Measurements from ENCODE around the gene FGF2.
"Not testable (repeated sequence)": the region's sequence is repeated elsewhere in the genome, so short reads cannot be mapped to it uniquely, and the experiment has no call there.

FGF2 gene

DNA sequence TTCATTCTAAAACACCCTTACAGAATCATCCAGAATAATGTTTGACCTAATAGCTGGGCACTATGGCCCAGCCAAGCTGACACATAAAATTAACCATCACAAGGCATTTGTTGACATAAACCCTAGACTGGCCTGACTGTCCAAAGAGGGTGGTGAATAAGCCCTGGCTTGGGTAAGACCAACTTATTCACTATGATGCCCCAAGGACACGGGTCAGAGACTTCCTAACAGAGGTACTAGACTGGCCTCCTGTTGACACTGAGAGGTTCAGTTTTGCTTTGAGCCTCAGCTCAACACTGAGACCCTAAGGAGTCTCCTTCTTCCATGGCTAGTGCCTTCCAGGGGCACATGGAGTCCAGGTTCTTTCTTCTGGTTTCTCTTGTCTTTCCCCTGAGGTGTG is 21.3 kb downstream of the FGF2 start:
- no peak for DNase-seq

DNA sequence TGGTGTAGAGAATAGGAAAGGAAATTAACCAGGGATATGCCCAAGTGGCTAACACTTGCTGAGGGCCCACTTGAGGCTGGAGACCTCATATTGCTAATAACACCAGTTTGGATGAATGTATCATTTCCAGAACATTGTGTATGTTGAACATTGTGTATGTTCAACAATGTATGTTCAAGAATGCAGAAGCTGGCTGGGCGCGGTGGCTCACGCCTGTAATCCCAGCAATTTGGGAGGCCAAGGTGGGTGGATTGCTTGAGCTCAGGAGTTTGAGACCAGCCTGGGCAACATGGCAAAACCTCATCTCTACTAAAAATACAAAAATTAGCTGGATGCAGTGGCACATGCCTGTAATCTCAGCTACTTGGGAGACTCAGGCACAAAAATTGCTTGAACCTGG is 23.2 kb downstream of the FGF2 start:
- not testable (repeated sequence) for DNase-seq

DNA sequence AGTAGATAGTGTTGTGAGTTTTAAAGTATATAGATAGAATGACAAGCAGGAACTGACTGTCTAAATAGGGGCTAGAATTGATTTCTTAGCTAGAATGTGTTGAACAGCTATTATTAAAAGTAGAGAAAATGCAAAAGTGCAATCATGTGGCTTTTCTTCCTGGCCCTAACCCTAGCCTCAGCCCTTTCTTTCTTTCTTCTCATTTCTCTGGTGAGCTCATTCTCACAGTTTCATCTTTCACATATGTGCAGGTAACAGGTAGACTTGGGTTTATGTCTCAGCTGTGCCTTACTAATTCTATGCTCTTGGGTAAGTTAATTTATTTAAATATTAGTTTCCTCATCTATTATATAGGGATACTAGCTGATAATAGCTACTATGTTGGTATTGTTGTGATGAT is 24.9 kb downstream of the FGF2 start:
- DNase-seq: no peak

DNA sequence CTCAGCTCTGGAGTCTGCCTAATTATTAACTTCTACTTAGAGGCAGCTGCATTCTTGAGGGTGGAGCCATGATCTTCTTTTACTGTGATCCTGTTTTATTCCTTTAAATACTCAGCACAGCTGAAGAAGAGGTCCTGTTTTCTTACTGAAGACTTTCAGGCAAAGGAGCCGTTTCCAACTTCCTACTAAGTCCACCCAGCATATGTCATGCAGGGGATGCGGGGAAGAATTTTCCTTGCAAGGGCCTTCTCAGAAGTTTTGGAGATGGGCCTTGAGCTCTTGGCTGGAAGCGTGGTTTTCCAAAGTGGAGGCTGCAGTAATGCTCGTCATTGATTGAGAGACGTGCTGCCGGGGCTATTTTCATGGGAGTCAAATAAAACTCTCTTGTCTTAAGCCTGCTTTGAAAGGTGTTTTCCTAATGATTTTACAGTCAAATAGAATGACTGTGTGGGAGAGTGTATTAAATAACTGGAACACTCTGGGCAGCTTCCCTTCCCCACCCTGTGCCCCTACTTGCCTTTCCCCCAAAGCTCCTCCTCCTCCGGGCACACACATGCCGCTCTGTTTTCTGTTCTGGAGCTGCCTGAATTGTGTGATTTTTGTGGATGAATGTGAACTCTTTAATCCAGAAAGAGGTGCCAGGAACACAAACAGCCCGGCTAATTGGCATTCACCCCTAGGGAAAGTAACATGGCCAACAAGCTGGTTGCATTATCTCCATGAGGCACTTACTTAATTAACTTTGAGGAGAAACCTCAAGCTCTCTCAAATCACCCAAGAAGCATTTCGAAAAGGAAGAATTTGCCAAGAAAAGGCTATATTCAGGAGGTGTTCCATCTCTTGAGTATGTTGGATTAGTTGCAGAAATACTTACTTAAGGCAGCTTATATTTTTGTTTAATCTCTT is 28.1 kb downstream of the FGF2 start:
- no peak for DNase-seq

DNA sequence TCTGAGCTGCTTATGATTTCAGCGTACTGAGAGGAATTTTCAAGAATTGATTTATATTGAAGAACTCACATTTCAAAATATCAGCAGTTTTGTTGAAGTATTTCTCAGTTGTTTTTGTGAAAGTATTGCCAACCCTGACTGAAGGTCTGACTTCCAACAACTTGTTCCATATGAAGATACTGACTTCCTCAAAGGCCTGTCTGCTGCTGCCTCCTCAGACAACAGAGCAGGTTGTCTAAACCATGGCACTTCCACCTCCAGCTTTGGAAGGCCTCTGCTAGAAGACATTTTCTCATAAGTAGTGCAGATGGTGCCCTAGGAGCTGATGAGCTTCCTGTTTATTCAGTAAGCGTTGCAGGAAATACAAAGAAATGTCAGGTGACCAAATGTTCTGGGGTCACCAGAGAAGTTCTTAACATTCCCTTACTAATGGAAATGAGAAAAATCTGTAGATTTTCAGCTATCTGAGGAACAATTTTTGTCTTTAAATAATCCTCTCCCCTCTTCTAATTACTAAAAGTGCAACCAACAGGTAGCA is 28.8 kb downstream of the FGF2 start:
- DNase-seq: no peak

DNA sequence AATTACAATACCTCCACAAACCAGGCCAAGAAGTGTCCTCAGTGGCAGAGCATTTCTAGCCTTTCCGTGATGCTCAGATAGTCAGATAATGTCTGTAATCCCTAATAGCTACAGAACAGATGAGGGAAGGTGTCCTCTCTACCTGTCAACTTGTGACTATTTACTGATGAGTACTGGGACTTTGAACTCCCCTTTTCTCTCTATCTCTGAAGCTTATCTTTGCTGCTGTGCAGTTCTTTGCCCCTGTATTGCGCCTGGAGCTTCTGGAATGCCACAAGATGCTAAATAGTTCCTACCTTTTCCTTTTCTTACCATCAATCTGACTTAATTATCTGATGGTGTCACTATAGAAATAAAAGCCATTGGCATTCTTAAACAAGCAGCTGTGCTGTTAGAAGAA is 30.5 kb downstream of the FGF2 start:
- no peak for DNase-seq

DNA sequence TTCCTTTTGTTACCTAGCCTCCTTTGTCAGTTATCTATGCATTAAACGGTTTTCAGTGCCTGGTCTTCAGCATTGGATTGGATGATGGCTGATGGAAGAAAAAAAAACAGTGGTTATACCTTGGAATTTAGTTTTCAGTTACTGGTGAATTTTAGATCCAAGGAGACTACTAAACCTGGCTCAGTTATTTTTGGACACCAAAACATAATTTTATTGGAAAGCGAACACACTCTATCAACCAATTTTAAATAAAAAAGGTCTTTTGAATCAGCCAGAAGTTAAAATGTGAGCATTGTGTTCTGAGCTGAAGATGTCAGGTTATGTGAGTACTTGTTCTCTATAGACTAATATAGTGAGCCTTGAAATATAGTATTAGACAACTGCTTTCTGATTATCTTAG is 32.1 kb downstream of the FGF2 start:
- DNase-seq: no peak

DNA sequence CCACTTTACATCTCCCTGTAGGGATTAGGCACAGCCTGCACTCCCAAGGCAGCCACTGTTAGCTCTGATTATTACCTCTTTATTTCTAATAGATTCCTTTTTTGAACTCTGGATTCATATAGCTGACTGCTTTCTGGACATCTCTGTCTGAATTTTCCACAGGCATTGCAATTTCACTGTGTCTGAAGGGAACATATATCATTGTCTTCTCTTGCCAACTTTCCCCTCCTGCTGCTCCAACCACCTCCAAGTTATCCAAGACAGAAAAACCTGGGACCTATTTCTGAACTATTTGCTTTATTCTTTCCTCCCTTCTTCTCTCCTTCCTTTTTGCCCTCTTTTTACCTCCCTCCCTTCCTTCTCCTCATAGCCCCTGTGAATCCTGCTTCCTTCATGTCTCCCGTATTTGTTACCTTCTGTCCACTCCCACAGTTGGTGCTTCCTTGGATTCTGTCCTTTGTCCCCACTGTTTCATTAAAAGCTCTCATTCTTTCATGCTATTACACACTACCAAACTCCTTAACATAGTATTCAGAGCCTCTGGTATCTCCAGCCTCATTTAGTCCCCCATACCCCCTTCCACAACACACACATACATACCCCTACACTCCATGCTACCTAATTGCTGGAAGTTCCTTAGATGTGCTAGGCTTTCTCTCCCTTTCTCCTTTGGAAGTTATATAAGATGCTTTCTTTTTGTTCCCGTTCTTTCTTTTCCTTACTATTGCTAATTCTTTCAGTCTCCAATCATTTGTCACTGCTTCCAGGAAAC is 34.7 kb downstream of the FGF2 start:
- no peak for DNase-seq

DNA sequence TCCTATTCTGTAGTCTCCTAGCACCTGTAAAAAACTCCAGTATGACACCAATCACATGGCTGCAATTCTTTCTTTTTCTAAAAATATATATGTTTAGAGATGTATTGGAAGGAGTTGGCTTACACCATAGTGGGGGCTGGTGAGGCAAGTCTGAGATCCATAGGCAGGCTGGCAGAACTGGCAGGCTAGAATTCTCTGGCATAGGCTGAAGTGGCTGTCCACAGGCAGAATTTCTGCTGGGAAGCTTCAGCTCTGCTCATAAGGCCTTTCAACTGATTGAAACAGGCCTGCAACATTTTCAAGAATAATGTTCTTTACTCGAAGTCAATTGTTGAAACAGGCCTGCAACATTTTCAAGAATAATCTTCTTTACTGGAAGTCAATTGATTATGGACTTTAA is 37.0 kb downstream of the FGF2 start:
- DNase-seq: no peak

DNA sequence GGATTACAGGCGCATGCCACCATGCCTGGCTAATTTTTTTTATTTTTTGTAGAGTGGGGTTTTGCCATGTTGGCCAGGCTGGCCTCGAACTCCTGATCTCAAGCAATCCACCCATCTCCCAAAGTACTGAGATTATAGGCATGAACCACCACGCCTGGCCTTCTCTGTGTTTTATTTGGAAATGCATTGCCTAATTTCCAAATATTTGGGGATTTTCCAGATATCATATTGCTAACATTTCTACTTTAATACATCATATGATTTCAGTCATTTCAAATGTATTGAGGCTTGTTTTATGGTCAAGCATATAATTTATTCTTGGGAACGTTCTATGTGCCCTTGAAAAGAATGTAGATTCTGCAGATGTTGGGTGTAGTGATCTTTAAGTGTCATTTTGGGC is 38.8 kb downstream of the FGF2 start:
- no peak for DNase-seq

DNA sequence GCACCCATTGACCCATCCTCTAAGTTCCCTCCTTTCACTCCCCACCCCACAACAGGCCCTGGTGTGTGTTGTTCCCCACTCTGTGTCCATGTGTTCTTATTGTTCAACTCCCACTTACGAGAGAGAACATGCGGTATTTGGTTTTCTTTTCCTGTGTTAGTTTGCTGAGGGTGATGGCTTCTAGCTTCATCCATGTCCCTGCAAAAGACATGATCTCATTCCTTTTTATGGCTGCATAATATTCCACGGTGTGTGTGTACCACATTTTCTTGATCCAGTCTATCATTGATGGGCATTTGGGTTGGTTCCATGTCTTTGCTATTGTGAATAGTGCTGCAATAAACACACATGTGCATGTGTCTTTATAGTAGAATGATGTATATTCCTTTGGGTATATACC is 41.6 kb downstream of the FGF2 start:
- not testable (repeated sequence) for DNase-seq

DNA sequence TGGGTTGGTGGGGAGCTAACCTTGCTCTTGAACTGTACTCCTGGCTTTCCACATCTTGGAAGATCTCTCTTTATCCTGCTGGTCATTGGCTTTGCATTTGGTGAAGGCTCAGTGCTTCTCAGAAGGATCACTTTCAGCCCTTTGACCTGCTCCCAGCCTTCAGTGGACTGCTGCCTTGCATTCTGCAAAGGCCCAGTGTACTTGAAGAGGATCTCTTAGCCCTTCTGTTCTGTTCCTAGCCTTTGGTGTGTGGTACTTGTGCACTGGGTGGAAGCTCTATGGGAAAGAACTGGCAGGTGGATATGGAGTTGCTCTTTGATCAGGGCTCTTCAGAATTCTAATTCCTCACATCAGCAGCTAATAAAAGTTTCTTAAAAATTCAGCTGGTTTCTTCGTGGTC is 46.5 kb downstream of the FGF2 start:
- no peak for DNase-seq

DNA sequence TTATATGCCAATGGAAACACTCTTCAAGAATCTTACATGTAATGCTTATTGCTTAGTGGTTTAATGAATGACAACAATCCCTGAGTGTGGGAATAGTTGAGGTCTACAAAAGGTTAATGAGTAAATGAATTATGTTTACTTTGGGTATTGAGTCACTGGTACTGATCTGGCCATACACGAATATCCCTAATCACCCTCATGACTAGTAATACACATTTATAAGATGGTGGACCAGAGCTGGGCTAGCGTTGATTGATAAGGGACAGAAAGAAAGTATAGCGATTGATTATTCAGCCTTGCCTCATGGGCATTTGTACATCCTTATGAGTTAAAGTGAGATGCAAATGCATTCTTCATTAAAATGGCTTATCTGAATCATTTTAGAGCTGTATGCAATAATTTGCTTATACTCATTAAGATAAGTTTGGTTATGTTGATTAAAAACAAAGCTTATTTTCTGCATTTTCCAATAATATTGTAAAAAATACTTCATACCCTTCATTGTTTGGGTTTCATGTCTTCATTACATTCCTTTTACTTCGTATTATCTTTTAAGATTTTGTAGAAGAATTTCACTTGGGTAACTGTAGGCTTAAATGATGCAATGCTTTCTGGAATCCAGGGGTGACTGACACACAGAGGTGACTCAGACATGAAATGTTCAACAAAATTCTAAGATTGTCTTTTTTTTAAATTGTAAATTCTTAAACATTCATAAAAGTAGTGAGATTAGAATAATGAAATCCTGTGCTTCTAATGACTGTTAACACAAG is 47.4 kb downstream of the FGF2 start:
- DNase-seq: no peak

DNA sequence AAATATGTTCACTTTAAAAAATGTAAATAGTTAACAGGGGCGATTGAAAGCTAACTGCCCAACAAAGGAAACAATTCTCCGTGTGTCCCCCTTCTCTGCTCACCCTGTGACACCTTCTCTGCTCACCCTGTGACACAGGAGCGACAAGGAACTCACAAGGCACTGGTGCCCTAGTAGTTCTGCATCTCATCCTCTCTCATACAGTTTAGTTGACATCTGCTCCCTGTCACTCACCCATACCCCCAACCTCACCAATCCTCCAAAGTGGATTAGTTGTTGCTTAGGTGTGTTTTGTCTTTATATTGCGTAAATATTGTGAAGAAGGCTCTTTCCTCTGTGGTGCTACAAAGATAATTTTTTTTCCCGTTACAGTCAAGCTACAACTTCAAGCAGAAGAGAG is 49.3 kb downstream of the FGF2 start:
- no peak for DNase-seq

DNA sequence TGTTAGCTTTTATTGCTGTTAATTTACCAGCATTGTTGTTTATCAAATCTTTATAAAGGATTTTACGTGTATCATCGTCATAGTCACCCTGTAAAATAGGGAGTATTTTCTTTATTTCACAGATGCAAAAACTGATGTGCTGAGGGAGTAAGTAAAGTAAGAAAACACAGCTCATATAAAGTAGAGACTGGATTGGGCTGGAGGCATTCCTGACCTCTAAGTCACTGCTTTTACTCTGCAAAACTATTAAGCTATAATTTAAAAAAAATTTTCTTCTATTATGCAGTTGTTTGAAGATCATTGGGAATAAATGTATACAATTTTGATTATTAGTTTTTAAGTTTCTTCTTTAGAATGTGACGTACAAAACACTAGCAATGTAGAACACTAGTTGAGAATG is 49.8 kb downstream of the FGF2 start:
- DNase-seq: no peak

DNA sequence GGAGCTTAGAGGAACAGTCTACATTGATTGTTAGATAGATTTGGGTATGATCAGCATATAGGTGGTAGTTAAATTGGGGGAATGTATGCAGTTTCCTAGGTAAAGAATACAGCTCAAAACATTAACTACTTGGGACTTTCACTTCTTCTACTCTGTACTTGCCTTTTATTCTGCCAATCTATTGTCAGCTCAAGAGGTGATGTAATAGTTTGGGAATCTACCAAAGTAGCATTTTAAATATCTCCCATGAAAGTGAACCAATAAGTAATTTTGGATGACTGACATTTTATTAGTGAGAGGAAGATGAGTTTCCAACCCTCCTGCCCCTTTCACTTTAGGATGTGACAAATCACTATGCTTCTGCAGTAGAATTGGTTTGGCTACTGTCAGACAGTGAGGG is 52.4 kb downstream of the FGF2 start:
- no peak for DNase-seq

DNA sequence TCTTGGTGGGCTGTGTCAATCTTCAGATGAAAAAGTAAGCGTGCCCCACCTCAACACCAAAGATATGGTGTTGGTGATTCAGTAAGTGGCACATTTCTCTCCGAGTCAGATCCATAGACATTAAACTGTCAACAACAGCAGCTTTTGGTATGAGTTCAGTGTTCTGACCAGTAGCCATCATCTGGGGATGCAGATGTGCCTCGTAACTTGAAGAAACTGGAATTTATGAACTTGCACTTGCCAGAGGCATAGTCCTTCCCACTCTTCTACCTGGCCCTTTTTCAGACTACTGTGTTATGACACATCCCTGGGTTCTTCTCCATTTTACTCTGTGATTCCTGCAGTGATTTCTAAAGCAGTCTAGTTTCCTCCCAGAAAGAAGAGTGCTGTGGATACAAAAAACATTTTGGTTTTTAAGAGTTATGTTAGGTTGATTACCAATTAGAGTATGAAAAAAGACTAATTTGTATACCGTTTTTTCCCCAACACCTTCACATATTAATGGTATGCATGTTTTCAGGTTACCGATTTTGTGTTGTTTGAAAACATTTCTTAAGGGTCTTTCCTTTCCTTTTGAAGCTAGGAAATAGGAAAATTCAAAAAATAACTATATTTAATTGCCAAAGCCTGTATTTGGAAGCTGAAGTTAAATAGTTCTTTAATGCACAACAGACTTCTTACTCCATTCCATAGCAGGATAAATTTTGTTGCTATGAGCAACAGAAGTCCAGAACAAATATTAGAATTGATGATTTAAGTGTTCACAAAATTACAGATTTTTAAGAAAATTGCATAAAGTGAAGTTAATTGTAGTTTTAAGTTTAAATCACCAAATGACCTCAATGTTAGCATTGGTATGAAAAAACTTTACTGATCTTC is 56.5 kb downstream of the FGF2 start:
- DNase-seq: no peak

DNA sequence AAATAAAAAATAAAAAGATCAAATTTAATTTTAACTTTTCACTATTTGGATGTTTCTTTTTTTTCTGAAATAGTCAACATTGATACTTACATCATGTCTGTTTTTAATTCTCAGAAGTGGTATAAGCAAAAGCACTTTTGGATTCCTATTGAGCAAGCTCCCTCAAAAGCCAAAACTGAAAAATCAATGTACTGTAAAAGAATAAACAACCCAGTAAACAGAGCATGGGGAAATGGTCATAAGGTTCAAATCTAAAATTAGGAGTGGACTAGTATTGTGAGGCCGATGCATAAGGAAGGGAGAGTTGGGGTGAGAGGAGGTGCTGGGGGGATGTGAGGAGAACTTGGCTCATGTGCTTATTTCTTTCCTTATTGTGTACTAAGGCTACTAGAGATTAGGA is 57.9 kb downstream of the FGF2 start:
- DNase-seq: no peak

DNA sequence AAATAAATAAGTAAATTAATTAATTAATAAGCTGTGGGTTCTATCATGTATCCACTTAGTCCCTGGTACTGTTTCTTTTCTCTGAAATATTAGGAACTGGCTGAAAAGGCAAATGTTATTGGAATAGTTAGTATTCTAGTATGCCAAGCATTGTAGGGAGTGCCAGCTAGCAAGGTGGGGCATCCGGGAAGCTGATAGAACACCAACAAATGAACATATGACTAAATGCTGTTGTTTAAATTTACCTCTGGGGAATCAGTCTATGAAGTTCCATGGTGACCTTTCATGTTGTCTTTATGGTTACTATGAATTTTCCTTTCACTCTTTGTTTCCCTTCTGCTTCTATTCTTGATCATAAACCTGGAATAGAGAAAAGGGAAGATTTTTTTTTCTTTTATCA is 63.1 kb downstream of the FGF2 start:
- DNase-seq: no peak

DNA sequence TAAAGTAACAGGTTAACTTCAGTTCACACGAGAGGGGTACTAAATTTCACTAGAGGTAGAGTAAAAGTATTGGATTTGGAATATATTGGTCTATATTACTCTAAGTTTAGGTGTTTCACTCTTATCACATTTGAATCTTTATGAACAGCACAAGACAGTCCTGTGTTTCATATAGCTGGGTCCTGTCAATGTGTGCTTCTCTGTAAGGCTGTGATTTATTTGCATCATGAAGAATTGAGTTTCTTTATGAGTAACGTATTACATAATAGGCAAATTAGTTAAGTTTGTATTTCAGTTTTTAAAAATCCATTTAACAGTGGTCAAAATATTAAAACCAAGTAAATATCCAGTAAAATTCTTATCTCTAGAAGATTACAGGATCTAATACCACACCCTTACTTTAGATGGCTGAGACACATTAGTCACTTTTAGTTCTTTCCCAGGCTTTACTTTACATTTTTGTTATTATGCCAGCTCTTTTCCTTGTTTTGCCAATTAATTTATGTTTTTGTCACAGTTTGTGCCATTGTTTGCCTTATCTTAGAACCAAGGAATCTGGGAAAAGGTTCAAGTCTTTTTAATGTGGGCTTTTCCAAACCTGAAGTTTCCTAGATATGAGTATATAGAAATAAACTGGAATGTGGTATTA is 63.6 kb downstream of the FGF2 start:
- no peak for DNase-seq

DNA sequence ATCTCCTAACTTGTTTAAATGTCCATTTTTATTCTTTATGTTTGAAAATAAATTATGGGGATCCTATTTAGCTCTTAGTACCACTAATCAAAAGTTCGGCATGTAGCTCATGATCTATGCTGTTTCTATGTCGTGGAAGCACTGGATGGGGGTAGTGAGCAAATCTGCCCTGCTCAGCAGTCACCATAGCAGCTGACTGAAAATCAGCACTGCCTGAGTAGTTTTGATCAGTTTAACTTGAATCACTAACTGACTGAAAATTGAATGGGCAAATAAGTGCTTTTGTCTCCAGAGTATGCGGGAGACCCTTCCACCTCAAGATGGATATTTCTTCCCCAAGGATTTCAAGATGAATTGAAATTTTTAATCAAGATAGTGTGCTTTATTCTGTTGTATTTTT is 68.2 kb downstream of the FGF2 start:
- DNase-seq: no peak

Measured in NCI-H748 treated with DMSO at 0.1 percent for 48 hours (cell line).